GM19438 (cell line): ENCODE measurements around the gene ARL8B.

Source experiments
- ATAC-seq: cut with Tn5 transposase; IDR thresholded peaks from one replicate; pipeline ENCODE4 v1.9.1; 2021; ENCODE audit warnings: low read depth; ENCODE audit not compliant: unreplicated experiment

The ARL8B gene

GRCh38 chr3:5185093-5185673, 63.1 kb downstream of the ARL8B start:
- ATAC-seq: no peak

GRCh38 chr3:5186089-5186857, 64.2 kb downstream of the ARL8B start:
- ATAC-seq: no peak

GRCh38 chr3:5186858-5187155, 64.7 kb downstream of the ARL8B start:
- ATAC-seq: no peak

- ATAC-seq: peak; percentile 68
These were observed 65.2 kb downstream of the ARL8B start, which contains the start of gene EDEM1 for GRCh38 chr3:5187156-5187919. EDEM1 (plus strand) TSS chr3:5187707; CDS start chr3:5187806, 99 bp downstream.

- peak; percentile 4 for ATAC-seq
These were observed 65.9 kb downstream of the ARL8B start for GRCh38 chr3:5187920-5188418.

- no peak for ATAC-seq
These were observed 66.5 kb downstream of the ARL8B start for GRCh38 chr3:5188419-5189221.

- no peak for ATAC-seq
These were observed 68.2 kb downstream of the ARL8B start for GRCh38 chr3:5190147-5190791.

- no peak for ATAC-seq
These were observed 69.6 kb downstream of the ARL8B start for GRCh38 chr3:5191555-5192304.

GRCh38 chr3:5192571-5193365, 70.7 kb downstream of the ARL8B start:
- ATAC-seq: no peak

GRCh38 chr3:5194341-5194740, 72.2 kb downstream of the ARL8B start:
- ATAC-seq: no peak

- no peak for ATAC-seq
These were observed 72.9 kb downstream of the ARL8B start for GRCh38 chr3:5194801-5195509.

- no peak for ATAC-seq
These were observed 73.5 kb downstream of the ARL8B start for GRCh38 chr3:5195605-5196004.

GRCh38 chr3:5197022-5197421, 74.9 kb downstream of the ARL8B start:
- no peak for ATAC-seq

- peak; percentile 54 for ATAC-seq
These were observed 75.6 kb downstream of the ARL8B start for GRCh38 chr3:5197470-5198312.

GRCh38 chr3:5198313-5198677, 76.2 kb downstream of the ARL8B start:
- no peak for ATAC-seq

GRCh38 chr3:5198986-5199731, 77.1 kb downstream of the ARL8B start:
- no peak for ATAC-seq

- no peak for ATAC-seq
These were observed 79.4 kb downstream of the ARL8B start for GRCh38 chr3:5201536-5201935.
